Mucosa of descending colon (tissue), 3 donors: Measurements from ENCODE around the gene RPS6KC1. TPM values are rescaled to one million over a fixed set of nuclear protein-coding genes. Genes with fewer than 3 reads are reported as not detected.

Source experiments
- ATAC-seq: fragments of 200-7000 bp; cut with Tn5 transposase; one replicate; pipeline ENCODE4 v1.9.1; 2020; ENCODE audit warnings: mild to moderate bottlenecking, moderate library complexity
- DNase-seq, 3 donors: peaks; one replicate each; pipeline ENCODE4 v3.0.0-alpha.2; 2020
- H3K36me3 ChIP-seq: fragments of 200-600 bp; one replicate; pipeline ENCODE4 v1.8.0; 2021; ENCODE audit warnings: low read depth, mild to moderate bottlenecking
- H3K4me1 ChIP-seq: fragments of 200-600 bp; one replicate; pipeline ENCODE4 v1.8.0; 2021; ENCODE audit warnings: low read depth, mild to moderate bottlenecking
- H3K4me3 ChIP-seq: fragments of 200-600 bp; one replicate; pipeline ENCODE4 v1.8.0; 2021; ENCODE audit warnings: mild to moderate bottlenecking
- H3K9me3 ChIP-seq: fragments of 200-600 bp; one replicate; pipeline ENCODE4 v1.8.0; 2021; ENCODE audit warnings: mild to moderate bottlenecking
- intact Hi-C, 2 donors: fragments of 100-400 bp; cut with DNase I in 1 of 2; cut with micrococcal nuclease in 1 of 2; formaldehyde crosslinking; loops; one replicate each; pipeline versions ENCODE4 v1.11.0 to v1.11.1; 2022; cut with DNase I, micrococcal nuclease
- total RNA-seq, 3 donors: library from RNA; stranded (reverse); fragmentation: NEBNext Ultra II Directional in 2 of 3; extraction: Animal tissue kit (Norgen Biotek cat#: 25700) in 2 of 3; gene quantifications; one replicate each; pipeline versions ENCODE4 v1.2.1 to v1.2.4, GENCODE V29; 2021 to 2023
- TF ChIP-seq, protein P1 (sequence below): fragments of 200-600 bp; IDR thresholded peaks from one replicate; pipeline ENCODE4 v1.8.0; 2022; ENCODE audit warnings: antibody characterized with exemption, mild to moderate bottlenecking
- donor health status: DM: no; HTN: no; CAD: no; lungs with moderate emphysema.
- donor health status: DM: no; HTN: no; CAD: no.
- donor health status: DM: no; HTN: yes; CAD: no.

The RPS6KC1 gene
- total RNA-seq, 3 donors from 2014 or later, result 9.0 to 23.4 (median 9.2) TPM

DNA sequence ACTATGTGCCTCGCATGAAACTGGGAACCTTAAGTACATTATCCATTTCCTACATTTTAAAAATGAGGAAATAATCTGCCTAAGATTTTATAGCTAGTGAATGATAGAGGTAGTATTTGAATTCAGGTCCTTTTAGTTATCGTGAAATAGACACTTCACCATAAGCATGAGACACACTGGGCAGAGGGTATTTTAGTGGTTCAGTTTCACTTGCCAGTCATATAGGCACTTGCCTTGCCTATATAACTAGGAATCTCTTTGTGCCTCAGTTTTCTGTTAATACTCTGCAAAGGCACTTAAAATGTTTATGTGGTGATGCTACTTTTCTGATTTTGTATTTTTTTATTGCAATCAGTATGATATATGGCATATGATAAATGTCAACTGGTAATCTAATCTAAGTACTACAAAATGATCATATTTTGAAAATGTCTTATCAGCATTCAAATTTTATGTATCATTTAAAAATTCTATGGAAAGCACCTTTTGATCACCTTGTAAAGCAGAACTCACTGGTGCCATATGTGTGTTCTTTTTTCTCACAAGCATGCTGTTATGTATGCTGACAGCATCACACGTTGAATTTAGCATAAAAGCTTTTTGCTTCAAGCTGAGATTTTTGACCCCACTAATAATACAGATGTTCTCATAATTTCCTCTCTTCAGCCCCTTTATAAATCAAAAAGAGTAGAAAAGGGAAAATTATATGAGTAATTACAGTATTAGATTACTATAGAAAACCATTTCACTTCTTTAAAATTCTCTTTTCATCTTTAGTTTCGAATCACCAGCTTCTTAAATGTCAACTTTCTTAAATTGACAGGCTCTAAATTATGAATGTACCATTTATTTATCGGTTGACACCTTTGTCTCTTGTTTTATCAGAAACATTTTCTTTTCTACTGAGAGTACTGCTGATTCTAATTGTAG is 52.6 kb downstream of the RPS6KC1 start:
- no peaks in the 10 kb centered on the region for H3K36me3 ChIP-seq
- no peaks in the 10 kb centered on the region for H3K9me3 ChIP-seq
- H3K4me1 ChIP-seq, result no peaks in the 10 kb centered on the region
- TF ChIP-seq, protein P1, sequence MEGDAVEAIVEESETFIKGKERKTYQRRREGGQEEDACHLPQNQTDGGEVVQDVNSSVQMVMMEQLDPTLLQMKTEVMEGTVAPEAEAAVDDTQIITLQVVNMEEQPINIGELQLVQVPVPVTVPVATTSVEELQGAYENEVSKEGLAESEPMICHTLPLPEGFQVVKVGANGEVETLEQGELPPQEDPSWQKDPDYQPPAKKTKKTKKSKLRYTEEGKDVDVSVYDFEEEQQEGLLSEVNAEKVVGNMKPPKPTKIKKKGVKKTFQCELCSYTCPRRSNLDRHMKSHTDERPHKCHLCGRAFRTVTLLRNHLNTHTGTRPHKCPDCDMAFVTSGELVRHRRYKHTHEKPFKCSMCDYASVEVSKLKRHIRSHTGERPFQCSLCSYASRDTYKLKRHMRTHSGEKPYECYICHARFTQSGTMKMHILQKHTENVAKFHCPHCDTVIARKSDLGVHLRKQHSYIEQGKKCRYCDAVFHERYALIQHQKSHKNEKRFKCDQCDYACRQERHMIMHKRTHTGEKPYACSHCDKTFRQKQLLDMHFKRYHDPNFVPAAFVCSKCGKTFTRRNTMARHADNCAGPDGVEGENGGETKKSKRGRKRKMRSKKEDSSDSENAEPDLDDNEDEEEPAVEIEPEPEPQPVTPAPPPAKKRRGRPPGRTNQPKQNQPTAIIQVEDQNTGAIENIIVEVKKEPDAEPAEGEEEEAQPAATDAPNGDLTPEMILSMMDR, result no peak
- intact Hi-C loops, result no loop called here
- DNase-seq, result no peak
- ATAC-seq, result no peak
- no peak overlapping the region for H3K4me3 ChIP-seq

DNA sequence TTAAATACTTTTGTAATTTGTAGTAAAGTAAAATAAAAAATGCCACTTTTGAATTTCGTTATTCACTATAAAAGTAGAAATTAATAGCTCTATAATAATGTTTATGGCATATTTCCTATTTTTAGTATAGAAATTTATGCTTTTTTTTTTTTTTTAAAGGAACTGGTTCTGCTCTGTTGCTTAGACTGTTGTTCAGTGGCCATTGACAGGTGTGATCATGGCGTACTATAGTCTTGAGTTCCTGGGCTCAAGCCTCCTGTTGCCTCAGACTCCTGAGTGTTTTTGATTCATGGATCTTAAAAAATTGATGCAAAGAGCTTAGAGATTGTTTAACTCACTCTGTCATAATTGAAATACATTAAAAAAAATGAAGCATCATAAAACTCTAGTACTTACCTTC is 53.6 kb downstream of the RPS6KC1 start:
- DNase-seq, result no peak
- Histone ChIP-seq H3K4me3 (no peak overlapping the region), H3K4me1 (no peaks in the 10 kb centered on the region), H3K36me3 (no peaks in the 10 kb centered on the region), H3K9me3 (no peaks in the 10 kb centered on the region)
- ATAC-seq, result no peak
- TF ChIP-seq, protein P1, result no peak
- intact Hi-C loops, result no loop called here

DNA sequence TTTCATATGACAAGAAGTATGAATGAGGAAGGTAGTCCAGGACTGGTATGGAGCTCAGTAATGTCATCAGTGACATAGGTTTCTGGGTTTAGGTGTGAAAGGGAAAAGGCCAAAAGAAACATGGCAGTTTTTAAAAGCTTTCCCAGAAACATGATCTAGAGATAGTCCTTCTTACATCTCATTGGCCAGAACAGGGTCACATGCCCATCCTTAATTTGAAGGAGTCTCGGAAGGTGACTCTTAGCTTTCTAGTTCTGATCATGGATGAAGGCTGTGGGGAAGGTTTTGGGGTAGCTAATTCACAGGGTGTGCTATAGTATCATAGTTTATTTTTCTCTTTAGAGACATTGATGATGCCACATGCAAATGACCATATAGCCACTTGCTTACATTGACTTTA is 55.3 kb downstream of the RPS6KC1 start:
- Histone ChIP-seq H3K36me3 (no peaks in the 10 kb centered on the region), H3K4me1 (no peaks in the 10 kb centered on the region), H3K4me3 (no peak overlapping the region), H3K9me3 (no peaks in the 10 kb centered on the region)
- ATAC-seq (no peak), DNase-seq (no peak)
- TF ChIP-seq, protein P1, result no peak
- intact Hi-C loops, result no loop called here

DNA sequence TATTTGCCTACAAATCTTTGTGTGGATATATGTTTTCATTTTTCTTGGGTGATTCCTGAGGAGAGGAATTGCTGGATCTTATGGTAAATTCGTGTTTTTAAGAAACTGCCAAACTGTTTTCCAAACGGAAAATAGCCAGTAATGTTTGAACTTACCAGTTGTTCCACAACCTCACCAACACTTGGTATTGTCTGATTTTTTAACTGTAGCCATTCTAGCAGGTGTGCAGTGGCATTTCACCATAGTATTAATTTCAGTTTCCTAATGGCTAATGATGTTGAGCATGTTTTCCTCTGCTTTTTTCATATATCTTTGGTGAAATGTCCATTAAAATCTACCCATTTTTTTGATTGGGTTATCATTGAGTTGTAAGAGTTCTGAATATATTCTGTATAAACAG is 56.6 kb downstream of the RPS6KC1 start:
- H3K4me1 ChIP-seq, result no peaks in the 10 kb centered on the region
- TF ChIP-seq, protein P1, result no peak
- DNase-seq (no peak), ATAC-seq (no peak)
- no peaks in the 10 kb centered on the region for H3K9me3 ChIP-seq
- H3K4me3 ChIP-seq, result no peak overlapping the region
- H3K36me3 ChIP-seq, result no peaks in the 10 kb centered on the region
- intact Hi-C loops, result no loop called here

DNA sequence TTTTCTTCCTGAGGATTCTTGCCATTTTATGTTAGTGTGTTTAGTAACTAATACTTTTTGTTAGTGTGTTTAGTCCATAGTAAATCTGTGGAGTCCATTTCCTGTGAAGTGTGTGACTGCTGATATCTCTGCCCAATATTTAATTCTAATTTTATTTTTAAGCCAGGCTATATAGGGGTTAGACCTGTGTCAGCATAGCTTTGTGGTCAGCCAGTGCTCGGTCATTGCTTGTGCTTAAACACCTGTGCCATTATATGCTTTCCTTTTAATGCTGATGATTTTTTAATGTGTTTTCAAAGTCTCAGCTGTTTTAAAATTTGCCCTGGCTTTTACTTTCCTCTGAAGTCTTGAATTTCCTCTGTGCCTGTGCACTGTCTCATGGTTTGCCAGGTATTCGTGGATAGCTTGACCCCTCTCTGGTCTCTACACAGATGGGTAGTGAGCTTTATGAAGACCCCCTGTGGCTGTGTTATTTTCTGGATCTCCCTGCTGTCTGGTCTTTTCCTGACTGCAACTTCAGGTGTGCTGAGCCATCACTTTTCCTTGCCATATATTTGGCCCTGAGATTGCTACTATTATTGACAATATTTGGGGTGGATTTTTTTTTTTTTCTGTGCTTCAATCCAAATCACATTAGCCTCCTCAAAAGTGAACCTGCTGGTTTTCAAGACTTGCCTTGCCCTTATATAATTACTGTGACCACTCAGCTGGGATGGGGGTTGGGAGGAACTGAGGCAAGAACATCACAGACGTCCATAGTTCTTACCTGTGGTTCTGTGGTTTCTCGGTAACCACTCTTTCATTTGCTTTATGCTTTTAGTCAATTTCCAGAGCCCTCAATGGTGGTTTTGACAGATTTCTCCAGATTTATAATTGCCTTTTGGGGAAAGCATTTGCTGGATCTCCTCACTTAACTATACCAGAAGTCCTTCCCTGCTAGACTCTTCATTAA is 59.6 kb downstream of the RPS6KC1 start:
- Histone ChIP-seq H3K4me3 (no peak overlapping the region), H3K9me3 (no peaks in the 10 kb centered on the region), H3K36me3 (no peaks in the 10 kb centered on the region), H3K4me1 (no peaks in the 10 kb centered on the region)
- DNase-seq (no peak), ATAC-seq (no peak)
- intact Hi-C loops, result no loop called here
- TF ChIP-seq, protein P1, result no peak
